GM12878 (cell line): ENCODE results near the gene KCNK13. TPM values are rescaled to one million over a fixed set of nuclear protein-coding genes. Genes with fewer than 3 reads are reported as not detected.

ENCODE experiments used
- ATAC-seq: fragments of 200-7000 bp; cut with Tn5 transposase; 3 replicates; pipeline ENCODE4 v1.9.1; 2020; ENCODE audit warnings: mild to moderate bottlenecking, moderate library complexity
- BruUV-seq: library from RNA; stranded (reverse); fragments of 400-500 nt; replicated peaks from 2 replicates; lab custom pipeline; 2021; lab: Mats Ljungman, UMichigan
- CTCF ChIA-PET: fragments of 300-600 bp; sonication (Branson Sonifier 250); formaldehyde crosslinking; extraction: SDS; loops from one replicate; lab custom pipeline; 2021; ENCODE audit warnings: inconsistent platforms; lab: Yijun Ruan, JAX
- POLR2A ChIA-PET: fragments of 350-600 bp; formaldehyde crosslinking; extraction: SDS; loops from one replicate; lab custom pipeline; 2021; ENCODE audit warnings: inconsistent platforms; lab: Charles Lee
- RAD21 ChIA-PET: fragments of 300-600 bp; sonication (Branson Sonifier 250); formaldehyde crosslinking; loops from one replicate; lab custom pipeline; 2023; ENCODE audit warnings: antibody characterized with exemption; ENCODE audit not compliant: unreplicated experiment; lab: Charles Lee
- SMC1A ChIA-PET: fragments of 300-600 bp; sonication (Branson Sonifier 250); formaldehyde crosslinking; loops from one replicate; lab custom pipeline; 2023; ENCODE audit not compliant: unreplicated experiment, uncharacterized antibody; lab: Charles Lee
- DNase-seq: peaks from one replicate; pipeline ENCODE4 v3.0.0-alpha.2; 2011; ENCODE audit warnings: low read depth, low spot score
- FAIRE-seq: peaks from 3 replicates; lab custom pipeline; 2011; peaks lifted over from hg19 to GRCh38; lab: Jason Lieb, UNC
- H2AFZ ChIP-seq: 2 replicates; pipeline ENCODE4 v1.6.0; 2011; ENCODE audit warnings: low read depth, low read length, control low read depth; ENCODE audit not compliant: control insufficient read depth
- H3K27ac ChIP-seq: 2 replicates; pipeline ENCODE4 v1.5.1; 2011; ENCODE audit warnings: control low read depth; ENCODE audit not compliant: control insufficient read depth, insufficient read depth
- H3K27me3 ChIP-seq, 2 experiments: replicated peaks in 1 of 2; 2 replicates each; pipeline versions ENCODE4 v1.6.0 to v1.6.1; 2011; ENCODE audit warnings: low read length in 1 of 2; ENCODE audit not compliant: control insufficient read depth in 2 of 2, insufficient read depth in 2 of 2
- H3K36me3 ChIP-seq, 2 experiments: 2 replicates each; pipeline ENCODE4 v1.5.1; 2011; ENCODE audit warnings: low read length in 1 of 2; ENCODE audit not compliant: control insufficient read depth in 2 of 2, insufficient read depth in 2 of 2
- H3K4me1 ChIP-seq: 2 replicates; pipeline ENCODE4 v1.6.1; 2011; ENCODE audit warnings: mild to moderate bottlenecking, low read length, moderate library complexity, mixed read lengths; ENCODE audit not compliant: control insufficient read depth, insufficient read depth
- H3K4me2 ChIP-seq: 2 replicates; pipeline ENCODE4 v1.6.0; 2011; ENCODE audit warnings: control low read depth; ENCODE audit not compliant: control insufficient read depth, insufficient read depth
- H3K4me3 ChIP-seq: fragments of 200-600 bp; sonication (generic); 2 replicates; pipeline ENCODE4 v1.5.1; 2016
- H3K79me2 ChIP-seq: 2 replicates; pipeline ENCODE4 v1.6.0; 2011; ENCODE audit warnings: low read length; ENCODE audit not compliant: control insufficient read depth, insufficient read depth
- H3K9ac ChIP-seq: 2 replicates; pipeline ENCODE4 v1.8.0; 2011; ENCODE audit warnings: low read length, control low read depth, mixed read lengths; ENCODE audit not compliant: control insufficient read depth, insufficient read depth
- H3K9me3 ChIP-seq: replicated peaks from 3 replicates; pipeline ENCODE4 v1.5.1; 2011; ENCODE audit warnings: mild to moderate bottlenecking, low read length; ENCODE audit not compliant: control insufficient read depth, insufficient read depth
- H4K20me1 ChIP-seq: 2 replicates; pipeline ENCODE4 v1.6.0; 2011; ENCODE audit not compliant: control insufficient read depth, insufficient read depth
- BMI1 ChIP-seq: fragments of 450-650 bp; IDR thresholded peaks from 2 replicates; pipeline ENCODE4 v1.6.1; 2016; ENCODE audit warnings: mild to moderate bottlenecking, moderate library complexity, borderline replicate concordance
- EP300 ChIP-seq, 2 experiments: fragments of 150-350 bp in 1 of 2; IDR thresholded peaks; 2 replicates each; pipeline ENCODE4 v1.6.1; 2011 to 2012; ENCODE audit warnings: low read depth in 2 of 2, low read length in 2 of 2, borderline replicate concordance in 1 of 2, improper control_type of control experiment in 1 of 2, inconsistent platforms in 1 of 2; ENCODE audit not compliant: control insufficient read depth in 1 of 2
- EZH2 ChIP-seq: IDR thresholded peaks from 2 replicates; pipeline ENCODE4 v1.6.1; 2012; ENCODE audit warnings: low read depth, mild to moderate bottlenecking, control low read depth, inconsistent platforms, low read length, borderline replicate concordance; ENCODE audit not compliant: control insufficient read depth
- FOXM1 ChIP-seq: IDR thresholded peaks from 2 replicates; pipeline ENCODE4 v1.6.1; 2012; ENCODE audit warnings: low read depth, mild to moderate bottlenecking, inconsistent platforms, low read length, moderate library complexity
- IRF3 ChIP-seq: fragments of 450-650 bp; IDR thresholded peaks from 2 replicates; pipeline ENCODE4 v1.6.1; 2014; ENCODE audit warnings: mild to moderate bottlenecking
- IRF4 ChIP-seq: IDR thresholded peaks from 2 replicates; pipeline ENCODE4 v1.6.1; 2011; ENCODE audit warnings: low read depth, low read length
- JUND ChIP-seq: IDR thresholded peaks from 2 replicates; pipeline ENCODE4 v1.6.1; 2012; ENCODE audit warnings: low read depth, mild to moderate bottlenecking, low read length, improper control_type of control experiment, moderate library complexity
- MEF2B ChIP-seq: fragments of 450-650 bp; IDR thresholded peaks from 2 replicates; pipeline ENCODE4 v1.6.1; 2018; ENCODE audit warnings: mild to moderate bottlenecking, moderate library complexity; ENCODE audit not compliant: partially characterized antibody, poor library complexity, severe bottlenecking
- MTA2 ChIP-seq: fragments of 450-650 bp; IDR thresholded peaks from 2 replicates; pipeline ENCODE4 v1.6.1; 2016; ENCODE audit warnings: low read depth, mild to moderate bottlenecking, moderate library complexity
- NFIC ChIP-seq: IDR thresholded peaks from 2 replicates; pipeline ENCODE4 v1.6.1; 2012; ENCODE audit warnings: low read depth, mild to moderate bottlenecking, inconsistent platforms, low read length, moderate library complexity
- NRF1 ChIP-seq: conservative IDR thresholded peaks from 2 replicates; pipeline ENCODE4 v1.6.1; 2011; ENCODE audit warnings: mild to moderate bottlenecking, low read depth, low read length, improper control_type of control experiment
- PRDM15 ChIP-seq: fragments of 450-650 bp; formaldehyde crosslinking; IDR thresholded peaks from 2 replicates; pipeline ENCODE4 v1.4.0; 2020; ENCODE audit warnings: mild to moderate bottlenecking, moderate library complexity
- RELB ChIP-seq: fragments of 450-650 bp; IDR thresholded peaks from 2 replicates; pipeline ENCODE4 v1.6.1; 2017; ENCODE audit warnings: low read depth, mild to moderate bottlenecking, moderate library complexity
- TCF7 ChIP-seq: IDR thresholded peaks from 2 replicates; pipeline ENCODE4 v1.6.1; 2014; ENCODE audit warnings: antibody characterized with exemption, borderline replicate concordance
- WGBS: methylation state at CpG from one replicate; pipeline ENCODE4 v1.1.6; 2016; ENCODE audit warnings: low lambda C conversion rate; ENCODE audit not compliant: insufficient replicate concordance, insufficient coverage; ENCODE audit errors: missing lambda C conversion rate; 5-methylcytosine and 5-hydroxymethylcytosine counted together
- in situ Hi-C: fragments of 300-500 bp; cut with MboI; formaldehyde crosslinking; loops from 9 replicates; pipeline ENCODE4 v1.14.3; 2018; ENCODE audit warnings: mixed read lengths
- intact Hi-C: fragments of 100-400 bp; cut with micrococcal nuclease; formaldehyde crosslinking; loops from one replicate; pipeline ENCODE4 v1.14.2; 2022; ENCODE audit not compliant: unreplicated experiment
- polyA plus RNA-seq, 11 experiments: library from polyadenylated mRNA; depleted of rRNA in 4 of 11; unstranded in 6 of 11; stranded (reverse) in 5 of 11; fragments of >200 nt; fragmentation: Nextera tagmentation in 4 of 11; fragmentation: Illumina TruSeq in 1 of 11; extraction: Ambion mirVana in 4 of 11; extraction: Trizol in 1 of 11; gene quantifications; 1 replicate in 1 of 11; 2 replicates in 10 of 11; pipeline versions ENCODE4 v1.2.1 to v1.2.3, GENCODE V29; 2011 to 2016; ENCODE audit warnings: inconsistent platforms in 2 of 11, missing spikeins in 2 of 11, low read depth in 1 of 11
- total RNA-seq, 4 experiments: library from RNA; depleted of rRNA in 3 of 4; stranded (reverse); fragments of >200 nt in 3 of 4; fragmentation: Illumina TruSeq in 1 of 4; extraction: Trizol in 1 of 4; gene quantifications; 2 replicates each; pipeline versions ENCODE4 v1.2.1 to v1.2.3, GENCODE V29; 2013 to 2021

KCNK13 gene
- total and polyA plus RNA-seq, 10 of the 15 experiments (the other 5 are each of a cell fraction or from before 2014, with no cell fraction given): not detected

GRCh38 chr14:90111895-90112534 is 50.2 kb downstream of the KCNK13 start (continued):
- no peak for TF ChIP-seq PRDM15 (CRISPR knock-in tag)

GRCh38 chr14:90114554-90114953 is 52.8 kb downstream of the KCNK13 start:
- no peak for ATAC-seq
- no peak for TF ChIP-seq TCF7
- no peak for TF ChIP-seq MTA2
- no peak for TF ChIP-seq IRF4
- TF ChIP-seq NFIC: no peak
- no peak for TF ChIP-seq FOXM1
- TF ChIP-seq EP300 (IDR thresholded peaks at IDR 0.05; ENCODE audit: borderline replicate concordance in 1 of 2, control insufficient read depth in 1 of 2, low read depth in 2 of 2, low read length in 2 of 2): no peak
- TF ChIP-seq EZH2: no peak
- no peak for TF ChIP-seq BMI1
- no peak for TF ChIP-seq NRF1
- no peak for TF ChIP-seq IRF3
- TF ChIP-seq JUND: no peak
- TF ChIP-seq MEF2B: no peak
- TF ChIP-seq RELB: no peak

More at GRCh38 chr14:90114554-90114953, 52.8 kb downstream of the KCNK13 start:
- H3K4me2 ChIP-seq: no peak overlapping the region
- DNase-seq (no peak), FAIRE-seq (no peak)
- RAD21 ChIA-PET: no interaction called here
- H3K36me3 ChIP-seq: no peaks in the 10 kb centered on the region
- BruUV-seq: no TSS peak
- POLR2A ChIA-PET: no interaction called here
- intact Hi-C loops (no loop called here), in situ Hi-C loops (no loop called here)
- H3K4me3 ChIP-seq: no peak overlapping the region
- no peaks in the 10 kb centered on the region for H3K79me2 ChIP-seq
- H3K9me3 ChIP-seq: no peaks in the 10 kb centered on the region
- CTCF ChIA-PET: no interaction called here
- H3K27ac ChIP-seq: no peak overlapping the region
- H3K4me1 ChIP-seq: no peaks in the 10 kb centered on the region
- SMC1A ChIA-PET: no interaction called here
- H2AFZ ChIP-seq: no peak overlapping the region
- peaks cover 1 to 3% of the 10 kb centered on the region in 2 experiments; a peak in 3 of 4 replicates for H3K27me3 ChIP-seq
- no peaks in the 10 kb centered on the region for H4K20me1 ChIP-seq
- WGBS: 21% methylated on average over 5 of the region's 5 CpGs
- no peak overlapping the region for H3K9ac ChIP-seq
